ENCODE data around the gene GORAB. TPM values are rescaled to one million over a fixed set of nuclear protein-coding genes. Genes with fewer than 3 reads are reported as not detected.

GORAB gene
- polyA plus RNA-seq, 1 donor from 2014 or later: 17.8 TPM

DNA sequence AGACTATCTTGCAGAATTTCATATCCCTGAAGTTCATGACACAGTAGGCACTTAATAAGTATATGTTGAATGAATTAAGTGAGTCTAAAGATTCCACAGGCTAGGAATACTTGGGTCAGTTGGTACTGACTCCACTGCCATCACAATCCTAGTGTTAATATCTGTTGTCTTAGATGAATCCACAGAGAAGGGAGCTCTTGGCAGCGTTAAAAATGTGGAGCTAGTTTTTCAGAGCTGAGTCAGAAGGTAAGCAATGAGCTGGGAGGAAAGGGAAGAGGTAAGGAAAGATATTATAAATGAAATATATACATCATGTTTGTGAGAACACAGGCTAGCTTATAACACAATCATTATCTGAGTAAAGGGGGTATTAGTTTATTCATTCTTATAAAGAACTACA is 21.8 kb upstream of the GORAB start:
- no peaks in the 10 kb centered on the region for H3K36me3 ChIP-seq (ENCODE audit: insufficient read depth, low read length)
- no peak overlapping the region for H3K4me2 ChIP-seq (ENCODE audit: low read length)
- H3K27ac ChIP-seq (ENCODE audit: low read length): no peak overlapping the region
- no peaks in the 10 kb centered on the region for H3F3A ChIP-seq (ENCODE audit: insufficient read depth, low read length, poor library complexity, severe bottlenecking)
- TF ChIP-seq, protein P1, sequence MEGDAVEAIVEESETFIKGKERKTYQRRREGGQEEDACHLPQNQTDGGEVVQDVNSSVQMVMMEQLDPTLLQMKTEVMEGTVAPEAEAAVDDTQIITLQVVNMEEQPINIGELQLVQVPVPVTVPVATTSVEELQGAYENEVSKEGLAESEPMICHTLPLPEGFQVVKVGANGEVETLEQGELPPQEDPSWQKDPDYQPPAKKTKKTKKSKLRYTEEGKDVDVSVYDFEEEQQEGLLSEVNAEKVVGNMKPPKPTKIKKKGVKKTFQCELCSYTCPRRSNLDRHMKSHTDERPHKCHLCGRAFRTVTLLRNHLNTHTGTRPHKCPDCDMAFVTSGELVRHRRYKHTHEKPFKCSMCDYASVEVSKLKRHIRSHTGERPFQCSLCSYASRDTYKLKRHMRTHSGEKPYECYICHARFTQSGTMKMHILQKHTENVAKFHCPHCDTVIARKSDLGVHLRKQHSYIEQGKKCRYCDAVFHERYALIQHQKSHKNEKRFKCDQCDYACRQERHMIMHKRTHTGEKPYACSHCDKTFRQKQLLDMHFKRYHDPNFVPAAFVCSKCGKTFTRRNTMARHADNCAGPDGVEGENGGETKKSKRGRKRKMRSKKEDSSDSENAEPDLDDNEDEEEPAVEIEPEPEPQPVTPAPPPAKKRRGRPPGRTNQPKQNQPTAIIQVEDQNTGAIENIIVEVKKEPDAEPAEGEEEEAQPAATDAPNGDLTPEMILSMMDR (IDR thresholded peaks at IDR 0.05; ENCODE audit: poor library complexity, severe bottlenecking): no peak
- TF ChIP-seq MXI1 (conservative IDR thresholded peaks at IDR 0.05; ENCODE audit: poor library complexity, severe bottlenecking): no peak
- TF ChIP-seq RAD21 (conservative IDR thresholded peaks at IDR 0.05): no peak
- TF ChIP-seq SMC3 (conservative IDR thresholded peaks at IDR 0.05; ENCODE audit: poor library complexity): no peak
- no peak for TF ChIP-seq EZH2 (IDR thresholded peaks at IDR 0.05; ENCODE audit: borderline replicate concordance, insufficient read depth, low read length, poor library complexity, severe bottlenecking)
- no peak for TF ChIP-seq EP300 (conservative IDR thresholded peaks at IDR 0.05; ENCODE audit: poor library complexity, severe bottlenecking)
- TF ChIP-seq POLR2AphosphoS5 (IDR thresholded peaks at IDR 0.05): no peak
- TF ChIP-seq, protein P2, sequence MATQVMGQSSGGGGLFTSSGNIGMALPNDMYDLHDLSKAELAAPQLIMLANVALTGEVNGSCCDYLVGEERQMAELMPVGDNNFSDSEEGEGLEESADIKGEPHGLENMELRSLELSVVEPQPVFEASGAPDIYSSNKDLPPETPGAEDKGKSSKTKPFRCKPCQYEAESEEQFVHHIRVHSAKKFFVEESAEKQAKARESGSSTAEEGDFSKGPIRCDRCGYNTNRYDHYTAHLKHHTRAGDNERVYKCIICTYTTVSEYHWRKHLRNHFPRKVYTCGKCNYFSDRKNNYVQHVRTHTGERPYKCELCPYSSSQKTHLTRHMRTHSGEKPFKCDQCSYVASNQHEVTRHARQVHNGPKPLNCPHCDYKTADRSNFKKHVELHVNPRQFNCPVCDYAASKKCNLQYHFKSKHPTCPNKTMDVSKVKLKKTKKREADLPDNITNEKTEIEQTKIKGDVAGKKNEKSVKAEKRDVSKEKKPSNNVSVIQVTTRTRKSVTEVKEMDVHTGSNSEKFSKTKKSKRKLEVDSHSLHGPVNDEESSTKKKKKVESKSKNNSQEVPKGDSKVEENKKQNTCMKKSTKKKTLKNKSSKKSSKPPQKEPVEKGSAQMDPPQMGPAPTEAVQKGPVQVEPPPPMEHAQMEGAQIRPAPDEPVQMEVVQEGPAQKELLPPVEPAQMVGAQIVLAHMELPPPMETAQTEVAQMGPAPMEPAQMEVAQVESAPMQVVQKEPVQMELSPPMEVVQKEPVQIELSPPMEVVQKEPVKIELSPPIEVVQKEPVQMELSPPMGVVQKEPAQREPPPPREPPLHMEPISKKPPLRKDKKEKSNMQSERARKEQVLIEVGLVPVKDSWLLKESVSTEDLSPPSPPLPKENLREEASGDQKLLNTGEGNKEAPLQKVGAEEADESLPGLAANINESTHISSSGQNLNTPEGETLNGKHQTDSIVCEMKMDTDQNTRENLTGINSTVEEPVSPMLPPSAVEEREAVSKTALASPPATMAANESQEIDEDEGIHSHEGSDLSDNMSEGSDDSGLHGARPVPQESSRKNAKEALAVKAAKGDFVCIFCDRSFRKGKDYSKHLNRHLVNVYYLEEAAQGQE (IDR thresholded peaks at IDR 0.05; ENCODE audit: borderline replicate concordance): no peak
- no peak for TF ChIP-seq TAF1 (IDR thresholded peaks at IDR 0.05; ENCODE audit: low read depth)
- H2AFZ ChIP-seq (ENCODE audit: low read depth, low read length): no peak overlapping the region
- H3K4me3 ChIP-seq (ENCODE audit: low read length): no peak overlapping the region
- H3K9me3 ChIP-seq (ENCODE audit: low read length): no peaks in the 10 kb centered on the region
- H3K9ac ChIP-seq (ENCODE audit: low read length): no peak overlapping the region
- H3K79me2 ChIP-seq (replicated peaks; ENCODE audit: insufficient read depth, low read length): no peaks in the 10 kb centered on the region
- no peaks in the 10 kb centered on the region for H3K9me2 ChIP-seq (ENCODE audit: insufficient read depth, low read length)
- no peaks in the 10 kb centered on the region for H3K27me3 ChIP-seq (ENCODE audit: insufficient read depth, low read depth, low read length)
- H4K20me1 ChIP-seq (ENCODE audit: insufficient read depth): no peaks in the 10 kb centered on the region

DNA sequence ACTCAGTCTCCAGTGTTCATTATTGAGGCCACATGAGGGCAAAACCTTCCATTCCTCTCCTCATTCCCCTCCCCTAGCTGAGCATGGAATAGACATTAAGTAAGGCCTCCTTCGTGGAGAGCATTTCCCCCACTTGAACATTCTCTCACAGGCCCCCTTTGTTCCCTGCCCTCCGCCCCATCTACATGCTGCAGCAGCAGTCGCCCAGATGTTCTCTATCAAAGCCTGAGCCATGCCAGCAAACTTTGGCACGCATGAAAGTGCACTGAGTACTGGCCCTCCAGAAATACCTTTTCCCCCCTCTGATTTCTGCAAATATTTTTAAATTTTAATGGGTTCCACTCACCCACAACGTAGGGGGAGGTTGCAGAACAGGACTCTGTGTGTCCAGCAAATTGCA is 20.9 kb upstream of the GORAB start:
- Histone ChIP-seq H3K27me3 (ENCODE audit: insufficient read depth, low read depth, low read length) (no peaks in the 10 kb centered on the region), H2AFZ (ENCODE audit: low read depth, low read length) (no peak overlapping the region), H3K9ac (ENCODE audit: low read length) (no peak overlapping the region), H3K4me2 (ENCODE audit: low read length) (no peak overlapping the region), H3K27ac (ENCODE audit: low read length) (no peak overlapping the region), H4K20me1 (ENCODE audit: insufficient read depth) (no peaks in the 10 kb centered on the region), H3K4me3 (ENCODE audit: low read length) (no peak overlapping the region), H3F3A (ENCODE audit: insufficient read depth, low read length, poor library complexity, severe bottlenecking) (no peaks in the 10 kb centered on the region), H3K9me3 (ENCODE audit: low read length) (no peaks in the 10 kb centered on the region), H3K79me2 (replicated peaks; ENCODE audit: insufficient read depth, low read length) (no peaks in the 10 kb centered on the region), H3K36me3 (ENCODE audit: insufficient read depth, low read length) (no peaks in the 10 kb centered on the region), H3K9me2 (ENCODE audit: insufficient read depth, low read length) (no peaks in the 10 kb centered on the region)
- TF ChIP-seq, protein P1 (IDR thresholded peaks at IDR 0.05; ENCODE audit: poor library complexity, severe bottlenecking): no peak
- TF ChIP-seq TAF1 (IDR thresholded peaks at IDR 0.05; ENCODE audit: low read depth): no peak
